ENCODE results near the gene SARNP. TPM values are rescaled to one million over a fixed set of nuclear protein-coding genes. Genes with fewer than 3 reads are reported as not detected.
"Not testable (repeated sequence)": the region's sequence is repeated elsewhere in the genome, so short reads cannot be mapped to it uniquely, and the experiment has no call there.

The SARNP gene
- polyA plus RNA-seq (ENCODE audit: low read depth in 6 of 6), result 100 to 1,000 TPM in 4 of 6 donors, 10 to 100 TPM in 2; 92.8 to 128 (median 106) TPM

GRCh38 chr12:55817345-55818139 lies at the start of gene SARNP, which contains the start of gene ORMDL2:
Gene SARNP (minus strand): TSS chr12:55817724. CDS start chr12:55817701, 23 bp downstream.
Gene ORMDL2 (plus strand): TSS chr12:55818041. CDS start chr12:55819000, 959 bp downstream.
- Mint-ChIP-seq H3K27ac (peak within 1 kb of the TSS in 1 of 6 donors; percentile 54), H3K4me3 (no peak within 1 kb of the TSS), H3K27me3 (no peaks in the 10 kb centered on the region), H3K36me3 (peaks cover 6 to 16% of the 10 kb centered on the region in 2 donors), H3K4me1 (peaks cover 17 to 35% (median 29%) of the 10 kb centered on the region in 3 donors), H3K9me3 (no peaks in the 10 kb centered on the region)
- DNase-seq (peak; percentile 97), ATAC-seq (ENCODE audit: low read depth in 2 of 2) (peak; percentile 90 to 91)

- ATAC-seq (ENCODE audit: low read depth in 2 of 2); DNase-seq; H3K4me1 Mint-ChIP-seq; H3K4me3 Mint-ChIP-seq; H3K27ac Mint-ChIP-seq; H3K9me3 Mint-ChIP-seq; H3K27me3 Mint-ChIP-seq; H3K36me3 Mint-ChIP-seq: not testable (repeated sequence)
These were observed 49.0 kb upstream of the SARNP start for GRCh38 chr12:55866454-55867004.

DNA sequence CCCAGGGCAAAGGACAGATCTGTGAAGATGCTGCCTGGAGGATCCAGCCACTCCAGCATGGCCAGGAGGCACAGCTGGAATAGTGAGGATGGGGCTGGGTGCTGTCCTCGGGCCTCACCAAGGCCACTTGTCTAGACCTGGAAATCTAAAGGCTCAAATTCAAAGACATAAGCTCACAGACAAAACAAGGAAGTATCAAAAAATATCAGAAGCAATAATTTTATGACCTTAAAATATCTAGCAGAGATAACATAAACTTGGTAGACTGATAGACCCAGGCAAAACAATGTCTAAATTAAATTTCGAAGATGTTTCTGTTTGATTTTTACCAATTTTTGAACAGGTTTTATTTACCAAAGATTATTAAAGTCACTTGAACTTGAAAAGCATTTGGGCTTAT lies 47.8 kb upstream of the SARNP start:
- H3K36me3 Mint-ChIP-seq, result no peaks in the 10 kb centered on the region
- H3K4me1 Mint-ChIP-seq, result no peaks in the 10 kb centered on the region
- ATAC-seq (ENCODE audit: low read depth in 2 of 2), result no peak
- no peak overlapping the region for H3K27ac Mint-ChIP-seq
- peaks cover 0 to 8% (median 6%) of the 10 kb centered on the region in 7 donors for H3K9me3 Mint-ChIP-seq
- DNase-seq, result no peak
- no peaks in the 10 kb centered on the region for H3K27me3 Mint-ChIP-seq
- H3K4me3 Mint-ChIP-seq, result no peak overlapping the region

- not testable (repeated sequence) for DNase-seq; H3K4me1 Mint-ChIP-seq; H3K27ac Mint-ChIP-seq; ATAC-seq (ENCODE audit: low read depth in 2 of 2); H3K9me3 Mint-ChIP-seq; H3K27me3 Mint-ChIP-seq; H3K4me3 Mint-ChIP-seq; H3K36me3 Mint-ChIP-seq
These were observed 45.4 kb upstream of the SARNP start for GRCh38 chr12:55862931-55863330.

- H3K4me3 Mint-ChIP-seq, result no peak overlapping the region
- H3K27me3 Mint-ChIP-seq, result no peaks in the 10 kb centered on the region
- no peak for ATAC-seq (ENCODE audit: low read depth in 2 of 2)
- H3K36me3 Mint-ChIP-seq, result no peaks in the 10 kb centered on the region
- H3K27ac Mint-ChIP-seq, result no peak overlapping the region
- H3K9me3 Mint-ChIP-seq, result peaks cover 0 to 8% (median 6%) of the 10 kb centered on the region in 7 donors
- H3K4me1 Mint-ChIP-seq, result no peaks in the 10 kb centered on the region
- DNase-seq, result no peak
These were observed 44.8 kb upstream of the SARNP start for GRCh38 chr12:55862286-55862685.

GRCh38 chr12:55861871-55862270 lies 44.3 kb upstream of the SARNP start:
- ATAC-seq (ENCODE audit: low read depth in 2 of 2), result no peak
- no peak overlapping the region for H3K4me3 Mint-ChIP-seq
- H3K27me3 Mint-ChIP-seq, result no peaks in the 10 kb centered on the region
- no peak overlapping the region for H3K27ac Mint-ChIP-seq
- H3K36me3 Mint-ChIP-seq, result no peaks in the 10 kb centered on the region
- peaks cover 0 to 8% (median 6%) of the 10 kb centered on the region in 7 donors for H3K9me3 Mint-ChIP-seq
- H3K4me1 Mint-ChIP-seq, result no peaks in the 10 kb centered on the region
- no peak for DNase-seq

GRCh38 chr12:55861396-55861795 lies 43.9 kb upstream of the SARNP start:
- Mint-ChIP-seq H3K4me3 (no peak overlapping the region), H3K27me3 (no peaks in the 10 kb centered on the region)

DNA sequence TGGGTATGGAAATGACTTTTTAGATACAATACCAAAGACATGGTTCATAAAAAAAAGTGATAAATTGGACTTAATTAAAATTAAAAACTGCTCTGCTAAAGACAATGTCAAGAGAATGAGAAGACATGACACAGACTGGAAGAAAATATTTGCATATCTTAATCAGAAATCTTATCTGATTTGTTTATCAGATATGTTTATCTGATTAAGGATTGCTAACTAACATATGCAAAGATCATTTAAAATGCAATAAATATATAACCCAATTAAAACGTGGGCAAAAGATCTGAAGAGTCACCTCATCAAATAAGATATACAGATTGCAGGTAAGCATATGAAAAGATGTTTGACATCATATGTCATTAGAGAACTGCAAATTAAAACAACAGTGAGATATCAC lies 35.2 kb upstream of the SARNP start:
- H3K36me3 Mint-ChIP-seq, result no peaks in the 10 kb centered on the region
- no peaks in the 10 kb centered on the region for H3K9me3 Mint-ChIP-seq
- no peak overlapping the region for H3K4me3 Mint-ChIP-seq
- H3K27me3 Mint-ChIP-seq, result peaks cover 0 to 23% (median 19%) of the 10 kb centered on the region in 3 donors
- no peak for DNase-seq
- H3K27ac Mint-ChIP-seq, result no peak overlapping the region
- no peak for ATAC-seq (ENCODE audit: low read depth in 2 of 2)
- no peaks in the 10 kb centered on the region for H3K4me1 Mint-ChIP-seq

More at GRCh38 chr12:55861396-55861795, 43.9 kb upstream of the SARNP start:
- Mint-ChIP-seq H3K27ac (no peak overlapping the region), H3K36me3 (no peaks in the 10 kb centered on the region), H3K9me3 (peaks cover 0 to 8% (median 6%) of the 10 kb centered on the region in 7 donors), H3K4me1 (no peaks in the 10 kb centered on the region)
- ATAC-seq (ENCODE audit: low read depth in 2 of 2), result no peak
- no peak for DNase-seq

DNA sequence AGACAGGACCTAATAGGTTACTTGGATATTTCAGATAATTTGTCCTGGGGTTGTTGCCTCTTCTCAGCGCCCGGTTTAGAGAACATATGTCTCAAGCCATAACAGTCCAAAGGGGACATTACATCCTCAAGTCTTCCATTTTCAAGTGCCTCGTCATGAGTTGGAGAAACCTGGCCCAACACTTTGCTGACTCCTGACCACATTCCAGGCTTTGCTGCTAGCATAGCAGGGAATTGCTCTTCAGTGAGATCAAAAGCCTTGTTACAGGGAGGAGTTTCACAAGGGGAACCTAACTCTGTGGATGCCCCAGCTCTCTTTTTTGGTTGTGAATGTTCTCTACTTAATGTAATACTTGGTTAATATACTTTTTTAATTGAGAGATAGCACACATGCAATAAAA lies 33.4 kb upstream of the SARNP start:
- Mint-ChIP-seq H3K4me3 (no peak overlapping the region), H3K27me3 (peaks cover 4 to 29% (median 19%) of the 10 kb centered on the region in 3 donors), H3K9me3 (no peaks in the 10 kb centered on the region), H3K4me1 (no peaks in the 10 kb centered on the region), H3K36me3 (no peaks in the 10 kb centered on the region), H3K27ac (no peak overlapping the region)
- ATAC-seq (ENCODE audit: low read depth in 2 of 2) (no peak), DNase-seq (no peak)

- DNase-seq, result no peak
- H3K9me3 Mint-ChIP-seq, result no peaks in the 10 kb centered on the region
- no peak overlapping the region for H3K4me3 Mint-ChIP-seq
- H3K4me1 Mint-ChIP-seq, result no peaks in the 10 kb centered on the region
- H3K36me3 Mint-ChIP-seq, result no peaks in the 10 kb centered on the region
- no peak for ATAC-seq (ENCODE audit: low read depth in 2 of 2)
- H3K27ac Mint-ChIP-seq, result no peak overlapping the region
- H3K27me3 Mint-ChIP-seq, result peaks cover 4 to 29% (median 19%) of the 10 kb centered on the region in 3 donors
These were observed 32.9 kb upstream of the SARNP start for GRCh38 chr12:55850401-55850800.

DNA sequence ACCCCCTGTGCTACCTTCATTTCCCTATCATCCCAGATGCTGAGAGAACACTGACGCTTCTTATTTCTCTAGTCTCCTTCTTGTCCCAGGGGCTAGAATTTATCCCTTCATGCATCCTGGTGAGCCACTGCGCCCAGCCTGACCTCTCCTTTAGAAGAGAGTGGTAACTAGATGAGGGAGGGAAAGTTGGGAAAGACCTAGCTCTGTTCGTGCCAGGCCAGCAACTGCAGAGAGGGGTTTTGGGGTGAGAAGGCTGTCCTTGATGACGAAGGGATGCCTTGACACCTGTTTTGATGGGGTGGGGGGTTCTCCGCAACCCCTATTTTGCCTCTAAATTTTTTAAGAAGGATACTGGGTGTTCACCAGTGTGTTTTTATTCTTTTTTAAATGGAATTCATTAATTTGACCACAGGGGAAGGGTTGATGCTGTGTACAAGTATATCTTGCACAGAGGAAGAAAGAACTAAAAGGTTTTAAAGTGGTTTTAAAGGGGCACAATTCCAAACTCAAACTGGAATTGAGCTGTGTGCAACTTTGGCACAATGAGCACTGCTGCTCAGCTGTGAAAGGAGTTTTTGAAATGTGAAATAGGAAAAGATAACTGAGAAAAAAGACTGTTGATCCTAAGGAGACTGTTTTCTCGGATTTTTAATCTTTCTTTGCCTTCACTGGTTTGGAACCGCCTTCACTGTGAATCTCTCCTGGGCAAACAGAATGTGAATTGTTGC lies 32.3 kb upstream of the SARNP start:
- Mint-ChIP-seq H3K4me1 (no peaks in the 10 kb centered on the region), H3K27me3 (peaks cover 9 to 29% (median 19%) of the 10 kb centered on the region in 3 donors), H3K4me3 (no peak overlapping the region), H3K27ac (peak overlapping the region in 3 of 6 donors; percentile 3 to 72 (median 58)), H3K36me3 (no peaks in the 10 kb centered on the region), H3K9me3 (no peaks in the 10 kb centered on the region)
- ATAC-seq (ENCODE audit: low read depth in 2 of 2) (no peak), DNase-seq (no peak)

DNA sequence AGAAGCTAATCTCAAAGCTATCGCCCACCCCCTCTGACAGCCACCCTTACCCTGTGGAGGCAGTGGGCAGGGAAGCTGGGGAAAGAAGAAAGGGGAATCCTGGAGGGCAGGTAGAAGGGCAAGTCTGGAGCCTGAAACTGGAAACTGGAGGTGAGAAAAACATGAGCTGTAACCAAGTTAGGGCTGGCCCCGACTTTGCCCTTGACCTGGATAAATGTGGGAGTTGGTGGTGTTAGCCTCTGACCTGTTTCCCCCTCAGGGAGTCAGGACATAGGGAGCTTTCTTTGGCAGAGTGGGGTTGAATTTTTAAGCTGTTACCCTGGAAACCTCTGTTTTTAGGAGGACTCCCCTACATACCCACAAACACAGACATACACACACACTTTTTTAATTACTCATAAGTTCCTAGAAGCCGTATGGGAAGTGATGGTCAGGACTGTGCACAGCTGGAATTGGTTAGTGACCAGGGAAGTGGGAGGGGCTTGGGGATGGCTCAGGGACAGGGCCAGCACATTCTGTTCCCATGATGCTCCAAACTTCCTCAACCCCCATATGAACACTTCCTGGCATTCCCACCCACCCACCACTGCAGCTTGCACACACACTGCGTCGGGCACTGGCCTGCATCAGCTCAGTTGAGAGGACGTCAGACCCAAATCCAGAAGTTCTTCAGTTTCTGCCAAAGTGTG lies 30.2 kb upstream of the SARNP start:
- Mint-ChIP-seq H3K9me3 (no peaks in the 10 kb centered on the region), H3K36me3 (no peaks in the 10 kb centered on the region), H3K27me3 (peaks cover 9 to 29% (median 19%) of the 10 kb centered on the region in 3 donors), H3K4me1 (no peaks in the 10 kb centered on the region), H3K27ac (peak overlapping the region in 2 of 6 donors; percentile 41 to 75), H3K4me3 (no peak overlapping the region)
- no peak for DNase-seq
- ATAC-seq (ENCODE audit: low read depth in 2 of 2), result no peak

GRCh38 chr12:55847033-55847432 lies 29.5 kb upstream of the SARNP start:
- H3K36me3 Mint-ChIP-seq, result no peaks in the 10 kb centered on the region
- H3K4me1 Mint-ChIP-seq, result no peaks in the 10 kb centered on the region
- no peak for DNase-seq

More at GRCh38 chr12:55847033-55847432, 29.5 kb upstream of the SARNP start:
- no peak overlapping the region for H3K4me3 Mint-ChIP-seq
- peaks cover 9 to 34% (median 26%) of the 10 kb centered on the region in 3 donors for H3K27me3 Mint-ChIP-seq
- no peaks in the 10 kb centered on the region for H3K9me3 Mint-ChIP-seq
- no peak for ATAC-seq (ENCODE audit: low read depth in 2 of 2)
- peak overlapping the region in 2 of 6 donors; percentile 9 to 43 for H3K27ac Mint-ChIP-seq
